ENCODE results near the gene IQSEC1.
A peak's percentile ranks its signal among the peaks of the same experiment; 100 is the strongest.

The IQSEC1 gene

GRCh38 chr3:13025778-13026518 is 47.3 kb downstream of the IQSEC1 start:
- DNase-seq = no peak

- no peak for DNase-seq
Observed at GRCh38 chr3:13025090-13025489, 48.1 kb downstream of the IQSEC1 start.

GRCh38 chr3:13024765-13025065 is 48.5 kb downstream of the IQSEC1 start:
- no peak for DNase-seq

GRCh38 chr3:13023971-13024764 is 49.1 kb downstream of the IQSEC1 start:
- DNase-seq = no peak

GRCh38 chr3:13023235-13023970 is 49.8 kb downstream of the IQSEC1 start:
- DNase-seq = no peak

GRCh38 chr3:13022348-13023234 is 50.6 kb downstream of the IQSEC1 start:
- DNase-seq = no peak

- no peak for DNase-seq
Observed at GRCh38 chr3:13021141-13022114, 51.8 kb downstream of the IQSEC1 start.

GRCh38 chr3:13020159-13020750 is 53.0 kb downstream of the IQSEC1 start:
- no peak for DNase-seq

GRCh38 chr3:13019243-13020095 is 53.8 kb downstream of the IQSEC1 start:
- no peak for DNase-seq

GRCh38 chr3:13018561-13019242 is 54.5 kb downstream of the IQSEC1 start:
- no peak for DNase-seq

- no peak for DNase-seq
Observed at GRCh38 chr3:13018043-13018451, 55.2 kb downstream of the IQSEC1 start.

- DNase-seq = no peak
Observed at GRCh38 chr3:13017361-13018042, 55.7 kb downstream of the IQSEC1 start.

- DNase-seq = no peak
Observed at GRCh38 chr3:13016721-13017255, 56.4 kb downstream of the IQSEC1 start.

- peak; percentile 74 for DNase-seq
Observed at GRCh38 chr3:13016083-13016720, 57.0 kb downstream of the IQSEC1 start.

GRCh38 chr3:13015286-13016082 is 57.7 kb downstream of the IQSEC1 start:
- DNase-seq = peak; percentile 70

- peak; percentile 20 for DNase-seq
Observed at GRCh38 chr3:13014755-13015285, 58.4 kb downstream of the IQSEC1 start.
